Activated CD4-positive, alpha-beta T cell treated with anti-CD3 and anti-CD28 coated beads, Interleukin-2, amount 50 U/mL, for 4 hours (primary cell): ENCODE measurements around the gene NMRAL1.
A peak's percentile ranks its signal among the peaks of the same experiment; 100 is the strongest.

ENCODE experiments used
- DNase-seq, 2 experiments: peaks; one replicate each; pipeline ENCODE4 v3.0.0-alpha.2; 2020

The NMRAL1 gene

DNA sequence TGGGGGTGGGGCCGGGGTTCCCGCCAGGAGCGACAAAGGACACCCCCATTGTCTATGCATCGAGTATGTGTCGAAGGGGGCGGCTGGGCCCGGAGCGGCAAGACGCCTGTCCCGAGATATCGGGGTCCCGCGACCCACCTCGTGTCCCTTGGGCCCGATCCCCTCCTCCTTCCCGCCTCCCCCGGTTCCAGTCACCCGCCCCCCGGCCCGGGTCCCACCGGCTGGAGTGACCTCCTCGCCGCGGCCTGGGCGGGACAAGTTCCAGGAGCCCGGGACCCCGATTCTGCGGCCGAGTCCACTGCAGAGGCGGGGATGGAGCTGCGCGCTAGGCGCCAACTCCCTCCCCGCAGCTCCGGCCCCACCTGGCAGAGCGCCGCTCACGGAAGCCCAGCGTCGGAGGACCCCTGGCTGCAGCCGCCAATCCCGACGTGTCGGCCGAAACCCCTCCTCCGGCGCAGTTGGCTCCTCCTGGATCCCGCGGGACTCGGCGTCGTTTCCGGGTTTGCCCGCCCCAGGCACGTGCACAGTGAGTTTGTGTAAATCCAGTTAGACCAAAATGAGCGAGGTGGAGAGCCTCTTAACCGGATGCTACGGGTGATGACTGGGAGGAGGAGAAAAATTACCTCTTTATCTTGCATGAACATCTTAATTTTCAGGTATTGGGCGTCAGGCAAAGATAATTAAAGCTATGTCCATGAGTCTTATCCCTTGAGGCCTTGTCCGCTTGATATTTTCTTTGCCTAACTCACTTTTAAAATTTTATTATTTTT is at the start of gene NMRAL1:
TSS of gene NMRAL1 (minus strand) at position 434 of the 770 bp plus-strand sequence. CDS start 493 bp downstream, outside the sequence.
- DNase-seq, result peak; percentile 63 to 66

DNA sequence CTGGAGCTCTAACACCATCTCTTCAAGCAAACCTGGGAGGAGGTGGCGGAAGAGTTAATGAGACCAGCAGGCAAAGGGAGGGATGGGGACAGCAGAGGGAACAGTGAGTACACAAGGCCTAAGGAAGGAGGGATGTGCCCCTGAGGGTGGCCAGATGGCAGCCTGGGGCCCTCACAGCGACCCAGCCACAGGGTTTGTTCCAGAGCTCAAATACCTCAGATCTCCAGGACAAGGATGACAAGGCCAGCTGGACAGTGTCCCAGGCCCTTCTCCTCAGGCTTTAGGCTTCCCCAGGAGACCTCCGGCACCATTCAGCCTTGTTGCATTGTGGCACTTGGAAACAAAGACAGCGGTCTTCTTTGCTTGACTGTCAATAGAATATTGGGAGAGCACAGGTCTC is 49.3 kb upstream of the NMRAL1 start:
- no peak for DNase-seq

DNA sequence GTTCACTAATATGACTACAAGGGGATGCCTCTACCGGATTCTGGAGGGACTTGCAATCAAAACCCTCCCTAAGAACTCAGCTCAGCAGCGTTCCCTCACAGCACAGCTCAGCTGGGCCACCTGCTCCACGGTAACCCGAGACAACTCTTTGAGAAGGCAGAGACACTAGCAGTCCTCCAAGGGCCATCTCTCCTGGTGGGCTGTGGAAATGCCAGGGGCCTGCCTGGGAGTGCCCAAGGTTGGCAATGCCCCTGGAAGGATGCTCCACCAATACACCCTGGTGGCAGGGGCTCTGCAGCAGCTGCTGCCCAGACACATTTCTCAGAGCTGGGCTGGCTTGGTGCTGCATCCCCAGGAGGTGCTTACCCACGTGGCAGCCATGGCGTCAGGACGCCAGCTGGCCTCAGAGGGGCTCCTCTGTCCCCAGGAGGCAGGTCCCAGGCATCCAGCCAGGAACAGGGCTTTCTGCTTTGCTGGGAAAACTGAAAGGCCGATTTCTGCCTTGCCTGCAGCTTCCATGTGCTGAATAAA is 47.7 kb upstream of the NMRAL1 start:
- no peak for DNase-seq

- DNase-seq, result no peak
These were observed 46.5 kb upstream of the NMRAL1 start for GRCh38 chr16:4520913-4521312.

GRCh38 chr16:4519274-4520058 is 45.0 kb upstream of the NMRAL1 start:
- no peak for DNase-seq

DNA sequence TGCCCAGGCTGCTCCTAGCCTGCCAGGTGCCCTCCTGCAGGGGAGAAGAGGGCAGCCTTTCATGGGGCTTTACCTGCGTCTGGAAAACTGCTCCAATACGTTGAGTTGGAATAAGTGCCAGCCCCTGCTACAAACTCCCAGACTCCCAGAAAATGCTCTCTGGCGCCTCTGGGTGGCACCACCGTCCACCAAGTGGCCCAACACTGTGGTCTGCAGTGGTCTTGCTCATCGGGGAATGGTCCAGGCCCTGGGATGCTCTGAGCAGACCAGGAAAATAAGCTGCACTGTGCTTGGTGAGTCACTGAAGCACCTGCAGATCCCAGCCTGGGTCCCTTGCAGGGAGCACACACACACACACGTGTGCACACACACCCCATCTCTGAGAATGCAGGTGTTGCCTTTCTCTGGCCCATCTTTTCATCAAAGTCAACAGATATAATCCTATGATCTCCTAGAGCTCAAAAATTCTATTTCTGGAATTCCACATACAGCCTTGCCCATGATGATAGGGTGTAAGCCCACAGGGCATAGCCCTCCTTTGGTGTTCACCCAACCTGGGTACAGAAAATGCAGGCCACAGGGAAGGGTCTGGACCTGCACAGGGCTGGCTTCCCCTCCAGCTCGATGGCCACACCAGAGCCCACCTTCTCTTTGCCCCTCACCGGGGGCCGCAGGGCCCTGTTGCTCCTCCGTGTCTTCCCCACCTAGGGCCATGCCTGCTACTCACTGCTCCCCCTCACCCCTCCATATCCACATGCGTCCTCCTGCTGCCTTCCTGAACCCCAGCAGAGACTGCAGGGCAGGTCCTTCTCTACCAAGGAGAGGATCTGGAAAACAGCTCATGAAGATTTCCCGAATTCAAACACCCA is 43.6 kb upstream of the NMRAL1 start:
- no peak for DNase-seq

GRCh38 chr16:4515611-4516233 is 41.3 kb upstream of the NMRAL1 start:
- DNase-seq, result no peak

DNA sequence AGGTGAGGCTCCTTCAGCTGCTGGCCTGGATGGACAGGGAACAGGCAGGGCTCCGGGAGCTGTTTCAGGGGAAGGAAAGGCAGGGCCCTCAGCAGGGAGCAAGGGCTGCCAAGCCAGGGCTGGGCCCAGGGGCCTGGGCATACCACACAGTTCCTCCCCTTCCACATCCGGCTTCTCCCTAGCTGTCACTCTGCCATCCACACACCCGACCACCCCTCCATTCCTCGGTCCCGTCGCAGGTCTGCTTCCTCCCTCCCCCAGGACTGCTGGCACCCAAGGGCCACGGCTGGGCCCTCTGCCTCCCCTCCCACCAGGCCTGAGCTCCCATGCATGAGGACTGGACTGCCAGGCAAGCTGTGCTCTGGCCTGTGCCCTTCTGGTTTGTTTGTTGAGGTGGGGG is 40.2 kb upstream of the NMRAL1 start:
- DNase-seq, result no peak

DNA sequence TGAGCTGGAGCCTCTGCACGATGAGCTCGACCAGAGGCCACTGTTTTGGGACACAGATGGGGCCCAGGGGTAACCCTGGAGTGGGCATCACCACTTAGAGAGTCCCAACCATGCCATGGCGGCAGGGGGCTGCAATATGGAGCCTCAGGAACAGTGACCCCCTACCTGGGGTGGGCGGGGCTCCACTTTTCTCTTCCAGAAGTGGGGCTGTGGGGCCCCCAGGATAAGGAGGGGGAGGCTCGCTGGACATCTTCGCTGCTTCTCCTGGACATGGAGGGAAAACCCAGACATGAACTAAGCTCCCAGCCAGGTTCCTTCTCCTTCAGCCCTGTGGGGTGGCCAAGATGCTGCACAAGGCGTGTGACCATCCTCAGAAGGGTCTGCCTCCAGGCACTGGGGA is 39.5 kb upstream of the NMRAL1 start:
- no peak for DNase-seq

DNA sequence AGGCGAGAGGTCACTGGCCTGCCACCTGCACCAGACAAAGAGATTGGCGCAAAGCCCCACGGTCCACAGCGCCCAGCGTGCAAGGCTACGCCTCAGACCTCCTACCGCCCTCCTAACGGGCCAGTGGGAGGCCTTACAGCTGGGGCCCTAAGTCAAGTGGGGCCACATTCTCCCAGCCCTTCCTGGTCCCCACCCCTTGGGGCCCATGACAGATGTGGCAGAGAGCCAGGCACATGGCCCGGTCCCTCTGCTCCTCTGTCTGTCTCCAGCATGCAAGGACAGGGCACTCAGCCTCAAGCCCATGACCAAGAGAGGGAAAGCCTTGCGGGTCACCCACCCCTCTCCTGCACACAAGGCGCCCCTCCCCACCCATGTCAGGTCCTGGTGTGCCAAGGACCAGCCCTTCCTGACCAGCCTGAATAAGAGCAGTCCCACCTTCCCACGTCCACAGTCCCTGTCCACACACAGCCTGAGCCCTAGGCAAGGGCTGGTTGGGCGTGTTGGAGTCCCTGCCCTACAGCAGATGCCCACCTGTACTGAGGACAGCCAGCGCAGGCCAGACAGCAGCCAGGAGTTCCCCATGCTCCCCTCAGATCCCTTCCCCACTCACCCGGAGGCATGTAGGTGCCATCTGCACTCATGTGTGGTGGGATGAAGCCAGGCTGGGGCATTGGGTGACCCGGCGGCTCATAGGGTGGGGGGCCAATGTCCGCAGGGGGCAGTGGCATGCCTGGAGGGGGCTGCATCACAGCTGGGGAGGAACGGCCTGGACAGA is 38.8 kb upstream of the NMRAL1 start:
- DNase-seq, result no peak

DNA sequence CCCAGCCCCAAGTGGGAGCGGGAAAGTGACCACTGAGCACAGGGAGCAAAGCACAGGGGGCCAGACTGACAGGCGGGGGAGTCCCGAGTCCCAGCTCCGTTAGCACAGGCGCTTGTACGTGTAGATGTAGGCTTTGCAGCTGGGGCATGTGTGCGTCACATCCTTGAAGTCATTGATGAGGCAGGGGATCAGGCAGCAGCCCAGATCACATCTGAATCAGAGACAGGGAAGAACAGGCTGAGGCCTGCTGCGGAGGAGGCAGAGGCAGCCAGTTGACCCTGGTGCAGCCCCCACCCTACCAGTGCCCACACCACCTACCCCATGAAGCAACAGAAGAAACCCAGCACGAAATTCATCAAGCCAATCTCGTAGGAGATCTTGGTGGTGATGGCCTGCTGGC is 38.0 kb upstream of the NMRAL1 start:
- no peak for DNase-seq

DNA sequence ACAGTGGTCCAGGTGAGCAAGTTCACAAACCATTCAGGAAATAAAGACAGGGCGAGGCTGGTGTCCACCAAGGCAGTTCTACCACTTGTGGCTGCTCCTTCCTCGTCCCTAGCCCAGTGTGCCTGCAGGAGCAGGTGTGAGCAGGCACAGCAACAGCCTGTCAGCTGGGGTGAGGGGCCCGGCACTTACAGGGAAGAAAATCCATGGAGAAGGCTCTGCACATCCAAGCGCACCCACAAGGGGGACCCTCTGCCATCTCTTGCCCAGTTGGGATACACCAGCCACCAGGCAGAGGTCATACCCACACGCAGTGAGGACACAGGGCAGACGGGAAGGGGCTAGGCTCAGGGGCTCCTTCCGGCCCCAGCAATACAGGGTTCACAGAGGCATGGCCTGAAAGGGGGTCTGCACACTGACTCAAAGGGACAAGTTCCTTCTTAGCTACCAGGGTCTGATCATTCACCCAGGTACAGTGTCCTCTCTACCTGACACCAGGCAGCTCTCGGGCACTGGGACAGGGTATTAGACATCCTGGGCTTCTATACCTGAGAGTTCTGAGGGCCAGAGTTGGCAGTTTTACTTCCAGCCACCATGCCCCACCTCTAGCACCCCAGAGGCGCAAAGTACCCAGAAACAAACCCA is 37.1 kb upstream of the NMRAL1 start:
- no peak for DNase-seq

GRCh38 chr16:4510747-4511426 is 36.5 kb upstream of the NMRAL1 start:
- no peak for DNase-seq

GRCh38 chr16:4510131-4510530 is 35.7 kb upstream of the NMRAL1 start:
- DNase-seq, result no peak

DNA sequence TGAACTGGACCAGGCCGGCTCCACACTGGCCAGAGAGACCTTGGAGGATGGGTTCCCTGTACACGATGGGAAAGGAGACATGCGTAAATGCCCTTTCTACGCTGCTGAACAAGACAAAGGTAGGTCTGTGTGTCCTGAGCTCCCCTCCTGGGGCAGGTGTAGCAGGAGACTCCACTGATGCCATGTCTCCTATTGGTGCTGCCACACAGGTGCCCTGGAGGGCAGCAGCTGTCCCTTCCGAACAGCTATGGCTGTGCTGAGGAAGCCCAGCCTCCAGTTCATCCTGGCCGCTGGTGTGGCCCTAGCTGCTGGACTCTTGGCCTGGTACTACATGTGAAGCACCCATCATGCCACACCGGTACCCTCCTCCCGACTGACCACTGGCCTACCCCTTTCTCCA is 35.0 kb upstream of the NMRAL1 start:
- DNase-seq, result no peak

DNA sequence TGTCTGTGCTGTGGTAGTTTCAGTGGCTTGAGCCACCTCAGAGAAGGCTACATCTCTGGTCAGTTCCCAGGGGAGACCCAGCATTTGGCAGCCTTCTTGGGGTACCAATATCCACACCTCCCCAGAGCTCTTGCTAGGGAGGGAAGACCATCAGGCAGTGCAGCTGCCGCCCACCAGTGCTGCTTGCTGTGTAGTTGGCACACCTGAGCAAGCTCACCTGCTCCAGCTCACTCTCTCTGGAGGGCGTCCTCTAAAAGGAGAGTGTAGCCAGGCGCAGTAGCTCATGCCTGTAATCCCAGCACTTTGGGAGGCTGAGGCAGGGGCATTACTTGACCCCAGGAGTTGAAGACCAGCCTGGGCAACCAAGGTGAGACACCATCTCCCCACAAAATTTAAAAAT is 34.4 kb upstream of the NMRAL1 start:
- DNase-seq, result no peak

- no peak for DNase-seq
These were observed 33.3 kb upstream of the NMRAL1 start for GRCh38 chr16:4507588-4508345.

- DNase-seq, result peak; percentile 49 to 53
These were observed 32.0 kb upstream of the NMRAL1 start for GRCh38 chr16:4506450-4506849.

GRCh38 chr16:4505356-4506147 is 31.1 kb upstream of the NMRAL1 start:
- DNase-seq, result peak; percentile 64 to 67
